Lower leg skin (tissue), 4 donors: ENCODE data around the gene PNP. TPM values are rescaled to one million over a fixed set of nuclear protein-coding genes. Genes with fewer than 3 reads are reported as not detected.

Experiments used
- DNase-seq, 2 donors: peaks; one replicate each; pipeline ENCODE4 v3.0.0-alpha.2; 2019; ENCODE audit warnings: low spot score in 2 of 2
- H3K4me3 ChIP-seq: fragments of 200-600 bp; sonication (generic); 2 replicates; pipeline ENCODE4 v1.5.1; 2017; ENCODE audit warnings: mild to moderate bottlenecking, low read depth; ENCODE audit not compliant: poor library complexity, severe bottlenecking
- CTCF ChIP-seq, 3 donors: fragments of 450-650 bp; IDR thresholded peaks; one replicate each; pipeline ENCODE4 v1.5.1; 2016; ENCODE audit warnings: antibody characterized with exemption in 3 of 3, mild to moderate bottlenecking in 3 of 3, moderate library complexity in 2 of 3
- POLR2A ChIP-seq, 2 donors: fragments of 450-650 bp; IDR thresholded peaks; one replicate each; pipeline ENCODE4 v1.6.1; 2016 to 2017; ENCODE audit warnings: antibody characterized with exemption in 2 of 2, mild to moderate bottlenecking in 1 of 2, moderate library complexity in 1 of 2
- WGBS, 2 donors: methylation state at CpG; one replicate each; pipeline ENCODE4 v1.1.5; 2018; 5-methylcytosine and 5-hydroxymethylcytosine counted together
- intact Hi-C: fragments of 100-400 bp; cut with DNase I; formaldehyde crosslinking; loops from one replicate; pipeline ENCODE4 v1.15.0; 2023; ENCODE audit warnings: low total_unique reads
- total RNA-seq, 4 donors: library from RNA; depleted of rRNA; stranded (reverse); fragments of >200 nt; gene quantifications; one replicate each; pipeline ENCODE4 v1.1.0, GENCODE V29; 2016

The PNP gene
- total RNA-seq, 4 donors from 2014 or later = 23.0 to 48.8 (median 36.2) TPM

- no peak for DNase-seq
- WGBS, 2 donors = 38 to 45% methylated on average over 6 of the region's 6 CpGs
- H3K4me3 ChIP-seq = no peak overlapping the region
- TF ChIP-seq POLR2A (IDR thresholded peaks at IDR 0.05) = no peak
- no peak for TF ChIP-seq CTCF (IDR thresholded peaks at IDR 0.05)
- intact Hi-C loops = no loop called here
Observed at GRCh38 chr14:20489093-20489994, 20.1 kb downstream of the PNP start.

- no peak overlapping the region for H3K4me3 ChIP-seq
- intact Hi-C loops = no loop called here
- WGBS, 2 donors = 57 to 60% methylated on average over 6 of the region's 6 CpGs
- TF ChIP-seq POLR2A (IDR thresholded peaks at IDR 0.05) (no peak), CTCF (IDR thresholded peaks at IDR 0.05) (no peak)
- DNase-seq = no peak
Observed at GRCh38 chr14:20490563-20490962, 21.4 kb downstream of the PNP start.

- WGBS, 2 donors = 92 to 96% methylated on average over 4 of the region's 4 CpGs
- intact Hi-C loops = no loop called here
- TF ChIP-seq CTCF (IDR thresholded peaks at IDR 0.05) = no peak
- TF ChIP-seq POLR2A (IDR thresholded peaks at IDR 0.05) = no peak
- no peak overlapping the region for H3K4me3 ChIP-seq
- no peak for DNase-seq
Observed at GRCh38 chr14:20492486-20492885, 23.3 kb downstream of the PNP start.

- WGBS, 2 donors = 19 to 60% methylated on average over 2 of the region's 2 CpGs
- no peak overlapping the region for H3K4me3 ChIP-seq
- peak in 1 of 2 donors; percentile 41 for DNase-seq
- TF ChIP-seq POLR2A (IDR thresholded peaks at IDR 0.05) (no peak), CTCF (IDR thresholded peaks at IDR 0.05) (no peak)
- intact Hi-C loops = no loop called here
Observed at GRCh38 chr14:20493634-20494033, 24.4 kb downstream of the PNP start.

- intact Hi-C loops = no loop called here
Observed at GRCh38 chr14:20494935-20495766, 25.9 kb downstream of the PNP start.

More at GRCh38 chr14:20494935-20495766, 25.9 kb downstream of the PNP start:
- 60 to 66% methylated on average over 8 of the region's 8 CpGs for WGBS, 2 donors
- DNase-seq = no peak
- H3K4me3 ChIP-seq = no peak overlapping the region
- TF ChIP-seq POLR2A (IDR thresholded peaks at IDR 0.05) = no peak
- TF ChIP-seq CTCF (IDR thresholded peaks at IDR 0.05) = no peak
